ENCODE results near the gene PIP4K2C.

The PIP4K2C gene

GRCh38 chr12:57548013-57548315, 43.0 kb upstream of the PIP4K2C start:
- H3K4me3 ChIP-seq (replicated peaks; ENCODE audit: low read depth, low read length), result no peak overlapping the region
- no peak for DNase-seq (ENCODE audit: extremely low read depth, low read depth)
- TF ChIP-seq CTCF (IDR thresholded peaks at IDR 0.05; ENCODE audit: low read depth, low read length, missing control alignments), result no peak

- H3K4me3 ChIP-seq (replicated peaks; ENCODE audit: low read depth, low read length), result no peak overlapping the region
- no peak for TF ChIP-seq CTCF (IDR thresholded peaks at IDR 0.05; ENCODE audit: low read depth, low read length, missing control alignments)
- no peak for DNase-seq (ENCODE audit: extremely low read depth, low read depth)
These were observed 42.5 kb upstream of the PIP4K2C start for GRCh38 chr12:57548488-57548887.

- TF ChIP-seq CTCF (IDR thresholded peaks at IDR 0.05; ENCODE audit: low read depth, low read length, missing control alignments), result no peak
- H3K4me3 ChIP-seq (replicated peaks; ENCODE audit: low read depth, low read length), result peak overlapping the region; percentile 52
- DNase-seq (ENCODE audit: extremely low read depth, low read depth), result no peak
These were observed 41.6 kb upstream of the PIP4K2C start for GRCh38 chr12:57549203-57549908.

GRCh38 chr12:57549909-57550640, 40.9 kb upstream of the PIP4K2C start, which contains the start of gene KIF5A:
Gene KIF5A (plus strand): TSS chr12:57550044. CDS start chr12:57550272, 228 bp downstream.
- DNase-seq (ENCODE audit: extremely low read depth, low read depth), result no peak
- no peak for TF ChIP-seq CTCF (IDR thresholded peaks at IDR 0.05; ENCODE audit: low read depth, low read length, missing control alignments)
- peak within 1 kb of the TSS; percentile 52 for H3K4me3 ChIP-seq (replicated peaks; ENCODE audit: low read depth, low read length)

GRCh38 chr12:57550641-57551549, 40.1 kb upstream of the PIP4K2C start:
- peak overlapping the region; percentile 52 for H3K4me3 ChIP-seq (replicated peaks; ENCODE audit: low read depth, low read length)
- no peak for TF ChIP-seq CTCF (IDR thresholded peaks at IDR 0.05; ENCODE audit: low read depth, low read length, missing control alignments)
- DNase-seq (ENCODE audit: extremely low read depth, low read depth), result no peak

- DNase-seq (ENCODE audit: extremely low read depth, low read depth), result no peak
These were observed 39.2 kb upstream of the PIP4K2C start for GRCh38 chr12:57551637-57552305.

More at GRCh38 chr12:57551637-57552305, 39.2 kb upstream of the PIP4K2C start:
- TF ChIP-seq CTCF (IDR thresholded peaks at IDR 0.05; ENCODE audit: low read depth, low read length, missing control alignments), result no peak
- H3K4me3 ChIP-seq (replicated peaks; ENCODE audit: low read depth, low read length), result no peak overlapping the region
